Measurements from ENCODE around the gene PKNOX1. TPM values are rescaled to one million over a fixed set of nuclear protein-coding genes. Genes with fewer than 3 reads are reported as not detected.
"Not testable (repeated sequence)": the region's sequence is repeated elsewhere in the genome, so short reads cannot be mapped to it uniquely, and the experiment has no call there.

PKNOX1 gene
- total RNA-seq, 1 experiment from 2014 or later, result 16.5 TPM

GRCh38 chr21:42993051-42993712 lies 18.8 kb downstream of the PKNOX1 start:
- H3K27ac ChIP-seq (ENCODE audit: low read length), result no peak overlapping the region
- no peaks in the 10 kb centered on the region for H3K27me3 ChIP-seq (ENCODE audit: control insufficient read depth, insufficient read depth, low read length)
- no peaks in the 10 kb centered on the region for H3K9me3 ChIP-seq (ENCODE audit: control insufficient read depth, insufficient read depth, low read depth, low read length)
- DNase-seq (ENCODE audit: low read depth, low spot score) (no peak), ATAC-seq (peak; percentile 33; the same call in 1 of the 2 replicates)
- intact Hi-C loops (cut with micrococcal nuclease; ENCODE audit: unreplicated experiment) (no loop called here), in situ Hi-C loops (cut with HindIII; ENCODE audit: low pct_unique_long_range_greater_than_20kb, low sequenced_read_pairs) (no loop called here)
- POLR2A ChIA-PET, result no interaction called here
- H3K4me3 ChIP-seq (ENCODE audit: low read depth in 2 of 2, low read length in 2 of 2), result no peak overlapping the region
- BruUV-seq (replicated peaks), result no TSS peak
- CTCF ChIA-PET, result no interaction called here
- H3K4me1 ChIP-seq (ENCODE audit: control insufficient read depth, insufficient read depth, low read length), result peaks cover 6% of the 10 kb centered on the region
- TF ChIP-seq, protein P1, sequence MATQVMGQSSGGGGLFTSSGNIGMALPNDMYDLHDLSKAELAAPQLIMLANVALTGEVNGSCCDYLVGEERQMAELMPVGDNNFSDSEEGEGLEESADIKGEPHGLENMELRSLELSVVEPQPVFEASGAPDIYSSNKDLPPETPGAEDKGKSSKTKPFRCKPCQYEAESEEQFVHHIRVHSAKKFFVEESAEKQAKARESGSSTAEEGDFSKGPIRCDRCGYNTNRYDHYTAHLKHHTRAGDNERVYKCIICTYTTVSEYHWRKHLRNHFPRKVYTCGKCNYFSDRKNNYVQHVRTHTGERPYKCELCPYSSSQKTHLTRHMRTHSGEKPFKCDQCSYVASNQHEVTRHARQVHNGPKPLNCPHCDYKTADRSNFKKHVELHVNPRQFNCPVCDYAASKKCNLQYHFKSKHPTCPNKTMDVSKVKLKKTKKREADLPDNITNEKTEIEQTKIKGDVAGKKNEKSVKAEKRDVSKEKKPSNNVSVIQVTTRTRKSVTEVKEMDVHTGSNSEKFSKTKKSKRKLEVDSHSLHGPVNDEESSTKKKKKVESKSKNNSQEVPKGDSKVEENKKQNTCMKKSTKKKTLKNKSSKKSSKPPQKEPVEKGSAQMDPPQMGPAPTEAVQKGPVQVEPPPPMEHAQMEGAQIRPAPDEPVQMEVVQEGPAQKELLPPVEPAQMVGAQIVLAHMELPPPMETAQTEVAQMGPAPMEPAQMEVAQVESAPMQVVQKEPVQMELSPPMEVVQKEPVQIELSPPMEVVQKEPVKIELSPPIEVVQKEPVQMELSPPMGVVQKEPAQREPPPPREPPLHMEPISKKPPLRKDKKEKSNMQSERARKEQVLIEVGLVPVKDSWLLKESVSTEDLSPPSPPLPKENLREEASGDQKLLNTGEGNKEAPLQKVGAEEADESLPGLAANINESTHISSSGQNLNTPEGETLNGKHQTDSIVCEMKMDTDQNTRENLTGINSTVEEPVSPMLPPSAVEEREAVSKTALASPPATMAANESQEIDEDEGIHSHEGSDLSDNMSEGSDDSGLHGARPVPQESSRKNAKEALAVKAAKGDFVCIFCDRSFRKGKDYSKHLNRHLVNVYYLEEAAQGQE (IDR thresholded peaks at IDR 0.05; ENCODE audit: insufficient read depth in 1 of 2, low read depth in 2 of 2, low read length in 1 of 2), result no peak
- TF ChIP-seq POLR2AphosphoS5 (IDR thresholded peaks at IDR 0.05; ENCODE audit: low read depth, low read length) (no peak), TCF7L2 (IDR thresholded peaks at IDR 0.05; ENCODE audit: low read depth, low read length) (no peak), SIN3A (IDR thresholded peaks at IDR 0.05; ENCODE audit: borderline replicate concordance, insufficient read depth, low read depth, low read length) (no peak)
- TF ChIP-seq, protein P2, sequence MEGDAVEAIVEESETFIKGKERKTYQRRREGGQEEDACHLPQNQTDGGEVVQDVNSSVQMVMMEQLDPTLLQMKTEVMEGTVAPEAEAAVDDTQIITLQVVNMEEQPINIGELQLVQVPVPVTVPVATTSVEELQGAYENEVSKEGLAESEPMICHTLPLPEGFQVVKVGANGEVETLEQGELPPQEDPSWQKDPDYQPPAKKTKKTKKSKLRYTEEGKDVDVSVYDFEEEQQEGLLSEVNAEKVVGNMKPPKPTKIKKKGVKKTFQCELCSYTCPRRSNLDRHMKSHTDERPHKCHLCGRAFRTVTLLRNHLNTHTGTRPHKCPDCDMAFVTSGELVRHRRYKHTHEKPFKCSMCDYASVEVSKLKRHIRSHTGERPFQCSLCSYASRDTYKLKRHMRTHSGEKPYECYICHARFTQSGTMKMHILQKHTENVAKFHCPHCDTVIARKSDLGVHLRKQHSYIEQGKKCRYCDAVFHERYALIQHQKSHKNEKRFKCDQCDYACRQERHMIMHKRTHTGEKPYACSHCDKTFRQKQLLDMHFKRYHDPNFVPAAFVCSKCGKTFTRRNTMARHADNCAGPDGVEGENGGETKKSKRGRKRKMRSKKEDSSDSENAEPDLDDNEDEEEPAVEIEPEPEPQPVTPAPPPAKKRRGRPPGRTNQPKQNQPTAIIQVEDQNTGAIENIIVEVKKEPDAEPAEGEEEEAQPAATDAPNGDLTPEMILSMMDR (IDR thresholded peaks at IDR 0.05), result no peak
- no peaks in the 10 kb centered on the region for H3K36me3 ChIP-seq (ENCODE audit: control insufficient read depth, insufficient read depth, low read length)

GRCh38 chr21:42997053-42997452 lies 22.7 kb downstream of the PKNOX1 start:
- H3K4me3 ChIP-seq (ENCODE audit: low read depth in 2 of 2, low read length in 2 of 2), result no peak overlapping the region
- CTCF ChIA-PET, result no interaction called here
- no peak for ATAC-seq
- no peaks in the 10 kb centered on the region for H3K36me3 ChIP-seq (ENCODE audit: control insufficient read depth, insufficient read depth, low read length)
- intact Hi-C loops (cut with micrococcal nuclease; ENCODE audit: unreplicated experiment), result no loop called here
- no TSS peak for BruUV-seq (replicated peaks)
- TF ChIP-seq, protein P2 (IDR thresholded peaks at IDR 0.05), result no peak
- TF ChIP-seq, protein P1 (IDR thresholded peaks at IDR 0.05; ENCODE audit: insufficient read depth in 1 of 2, low read depth in 2 of 2, low read length in 1 of 2), result no peak
- TF ChIP-seq POLR2AphosphoS5 (IDR thresholded peaks at IDR 0.05; ENCODE audit: low read depth, low read length) (no peak), SIN3A (IDR thresholded peaks at IDR 0.05; ENCODE audit: borderline replicate concordance, insufficient read depth, low read depth, low read length) (no peak)
- H3K9me3 ChIP-seq (ENCODE audit: control insufficient read depth, insufficient read depth, low read depth, low read length), result no peaks in the 10 kb centered on the region
- DNase-seq (ENCODE audit: low read depth, low spot score), result no peak
- H3K4me1 ChIP-seq (ENCODE audit: control insufficient read depth, insufficient read depth, low read length), result peaks cover 2% of the 10 kb centered on the region; the same call in 1 of the 2 replicates
- H3K27ac ChIP-seq (ENCODE audit: low read length), result no peak overlapping the region
- no peaks in the 10 kb centered on the region for H3K27me3 ChIP-seq (ENCODE audit: control insufficient read depth, insufficient read depth, low read length)
- in situ Hi-C loops (cut with HindIII; ENCODE audit: low pct_unique_long_range_greater_than_20kb, low sequenced_read_pairs), result no loop called here
- POLR2A ChIA-PET, result no interaction called here

GRCh38 chr21:42997983-42998382 lies 23.6 kb downstream of the PKNOX1 start:
- H3K36me3 ChIP-seq (ENCODE audit: control insufficient read depth, insufficient read depth, low read length); CTCF ChIA-PET; H3K27ac ChIP-seq (ENCODE audit: low read length); ATAC-seq; H3K27me3 ChIP-seq (ENCODE audit: control insufficient read depth, insufficient read depth, low read length); H3K9me3 ChIP-seq (ENCODE audit: control insufficient read depth, insufficient read depth, low read depth, low read length); H3K4me1 ChIP-seq (ENCODE audit: control insufficient read depth, insufficient read depth, low read length); BruUV-seq (replicated peaks); H3K4me3 ChIP-seq (ENCODE audit: low read depth in 2 of 2, low read length in 2 of 2); in situ Hi-C loops (cut with HindIII; ENCODE audit: low pct_unique_long_range_greater_than_20kb, low sequenced_read_pairs); POLR2A ChIA-PET; DNase-seq (ENCODE audit: low read depth, low spot score); intact Hi-C loops (cut with micrococcal nuclease; ENCODE audit: unreplicated experiment): not testable (repeated sequence)

Data from Panc1 (cell line).